GM21576 (cell line): ENCODE measurements around the gene CMKLR1.
A peak's percentile ranks its signal among the peaks of the same experiment; 100 is the strongest.

ENCODE experiments used
- ATAC-seq: cut with Tn5 transposase; IDR thresholded peaks from one replicate; pipeline ENCODE4 v1.9.1; 2021; ENCODE audit warnings: mild to moderate bottlenecking, moderate library complexity; ENCODE audit not compliant: unreplicated experiment

The CMKLR1 gene

DNA sequence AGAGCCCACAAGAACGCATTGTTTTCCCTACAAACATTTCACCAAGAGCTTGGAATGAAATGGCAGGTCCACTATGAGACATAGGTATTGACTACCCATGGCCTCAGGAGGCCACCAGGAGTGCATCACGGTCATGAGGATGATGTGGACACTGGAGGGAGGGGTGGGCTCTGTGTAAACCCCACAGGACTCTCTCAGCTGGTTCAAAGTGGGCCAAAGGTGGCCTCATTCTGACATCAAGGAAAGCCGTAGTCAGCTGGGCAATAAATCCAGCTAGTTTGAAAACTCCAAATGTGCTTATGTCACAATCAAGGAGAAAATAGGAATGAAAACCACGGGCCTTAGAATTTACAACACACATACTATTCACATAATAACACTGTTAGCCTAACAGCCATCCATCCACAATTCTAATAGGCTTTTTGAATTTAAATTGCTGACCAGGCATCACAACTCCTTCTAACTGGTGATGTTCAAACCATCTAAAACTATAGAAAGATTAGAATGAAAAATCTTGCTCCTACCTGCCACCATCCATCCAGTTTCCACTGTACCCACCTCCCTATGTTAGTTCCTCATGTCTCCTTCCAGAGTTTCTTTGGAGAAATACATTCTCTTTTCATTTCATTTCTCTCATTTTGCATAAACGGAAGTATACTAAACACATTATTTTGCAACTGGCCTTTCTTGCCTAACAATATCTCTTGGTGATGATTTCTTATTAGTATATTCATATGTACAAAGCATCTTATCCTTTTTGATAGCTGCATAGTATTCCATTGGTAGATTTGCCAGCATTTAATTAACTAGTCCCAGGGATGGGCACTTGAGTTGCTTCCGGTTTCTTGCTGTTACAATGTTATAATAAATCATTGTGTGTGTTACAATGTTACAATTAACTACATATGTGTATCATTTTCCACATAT is 21.5 kb downstream of the CMKLR1 start:
- no peak for ATAC-seq

DNA sequence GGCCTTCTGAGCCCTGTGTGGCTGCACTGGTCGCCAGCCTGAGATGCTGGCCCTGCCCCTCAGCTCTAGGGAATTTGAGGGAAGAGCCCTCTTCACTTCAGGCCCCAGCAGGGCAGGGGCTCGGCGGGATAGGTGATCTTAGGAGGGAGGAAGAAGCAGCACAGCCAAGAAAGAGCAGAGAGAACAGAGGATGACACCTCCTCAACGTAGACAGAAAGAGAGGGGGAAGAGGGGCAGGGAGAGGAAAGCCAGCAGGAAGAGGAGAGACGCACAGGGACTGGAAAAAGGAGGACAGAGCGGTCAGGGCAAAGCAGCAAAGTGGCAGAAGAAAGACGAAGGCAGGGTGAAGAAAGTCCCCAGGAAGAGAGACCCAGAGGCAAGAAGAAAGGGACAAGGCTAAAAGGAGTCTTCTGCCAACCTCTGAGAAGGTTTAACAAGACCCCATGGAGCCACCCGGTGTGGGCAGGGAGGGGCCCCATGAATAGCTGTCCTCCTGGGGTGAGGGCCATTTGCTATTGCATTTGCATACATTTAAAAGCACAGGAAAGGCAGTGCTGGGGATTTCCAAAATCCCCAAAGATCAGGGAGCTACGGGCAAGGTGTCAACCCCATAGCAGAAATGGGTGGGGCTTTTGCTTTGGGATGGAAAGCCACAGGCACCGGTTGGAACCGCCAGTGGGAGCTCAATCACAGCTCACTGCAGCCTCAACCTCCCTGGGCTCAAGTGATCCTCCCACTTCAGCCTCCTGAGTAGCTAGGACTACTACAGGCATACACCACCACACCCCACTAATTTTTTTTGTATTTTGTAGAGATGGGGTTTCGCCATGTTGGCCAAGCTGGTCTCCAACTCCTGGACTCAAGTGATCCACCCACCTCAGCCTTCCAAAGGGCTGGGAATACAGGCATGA is 22.7 kb downstream of the CMKLR1 start:
- no peak for ATAC-seq

DNA sequence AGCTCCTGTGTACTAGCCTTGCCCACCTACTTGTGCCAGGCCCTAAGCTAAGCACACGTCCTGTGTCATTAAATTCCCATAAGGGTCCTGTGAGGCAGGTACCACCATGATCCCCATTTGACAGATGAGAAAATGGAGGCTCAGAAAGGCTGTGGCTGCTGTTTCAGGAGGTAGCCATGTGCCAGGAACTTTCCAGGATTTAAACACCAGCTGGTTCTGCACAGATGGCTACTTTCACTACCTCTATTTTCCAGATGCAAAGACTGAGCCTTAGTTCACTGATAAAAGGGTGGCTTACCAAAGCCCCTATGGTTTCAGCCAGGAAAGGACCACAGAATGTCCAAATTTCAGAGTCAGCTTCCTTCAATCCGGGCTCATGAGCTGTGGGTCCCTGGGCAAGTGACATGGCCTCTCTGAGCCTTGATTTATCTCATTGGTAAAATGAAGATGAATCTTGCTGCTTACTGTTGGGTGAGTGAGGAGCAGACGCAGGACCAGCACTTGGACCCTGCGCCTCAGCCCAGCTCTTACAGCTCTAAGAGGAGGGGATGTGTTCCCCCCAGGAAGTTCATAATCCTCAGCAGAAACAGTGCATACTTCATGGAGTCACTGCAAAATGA is 23.5 kb downstream of the CMKLR1 start:
- ATAC-seq, result no peak

DNA sequence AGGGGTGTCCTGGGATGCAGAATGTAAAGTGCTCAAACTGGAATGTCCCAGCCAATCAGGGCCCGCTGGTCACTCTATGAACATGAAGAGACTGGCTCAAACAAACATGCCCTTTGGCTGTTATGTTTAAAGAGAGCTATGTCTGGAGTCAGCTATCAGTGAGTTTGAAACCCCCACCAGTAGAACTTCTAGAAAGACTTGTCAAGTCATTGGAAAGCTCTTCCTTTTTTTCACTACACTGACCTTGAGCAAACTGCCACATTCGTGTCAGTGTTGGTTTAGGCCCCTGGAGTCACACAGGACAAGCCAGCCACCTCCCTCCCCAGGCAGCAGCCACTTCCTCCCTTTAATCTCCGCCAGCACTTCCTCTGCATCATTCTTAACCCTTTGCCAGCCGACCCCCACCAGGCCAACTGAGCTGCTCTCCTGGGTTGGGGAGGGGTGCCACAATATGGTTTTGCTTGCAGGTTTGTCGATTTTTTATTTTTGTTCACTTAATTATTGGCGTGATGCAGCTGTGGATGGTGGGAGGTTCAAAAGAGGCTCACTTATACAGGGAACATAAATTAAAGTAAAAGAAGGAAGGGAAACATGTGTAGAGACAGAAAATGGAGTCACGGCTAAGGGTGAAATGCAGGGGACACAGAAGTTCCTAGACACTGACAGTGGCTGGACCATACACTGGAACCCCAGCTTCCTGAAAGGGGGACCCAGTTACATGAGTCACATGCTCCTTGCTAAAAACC is 25.3 kb downstream of the CMKLR1 start:
- no peak for ATAC-seq

DNA sequence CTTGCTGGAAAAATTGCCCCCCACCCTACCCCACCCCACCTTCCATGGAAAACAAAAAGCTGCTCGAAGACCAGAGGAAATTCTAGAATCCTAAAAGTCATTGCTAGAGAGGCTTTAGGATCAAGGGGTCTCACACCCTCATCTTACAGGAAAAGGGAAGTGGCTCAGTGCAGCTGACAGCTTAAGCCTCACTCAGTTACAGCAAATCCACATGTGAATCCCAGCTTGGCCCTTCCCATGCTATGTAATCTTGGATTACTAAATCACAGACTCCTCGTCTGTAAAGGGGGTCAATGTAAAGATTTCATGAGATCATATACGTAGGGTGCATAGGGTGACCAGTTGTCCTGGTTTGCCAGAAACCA is 25.9 kb downstream of the CMKLR1 start:
- no peak for ATAC-seq

DNA sequence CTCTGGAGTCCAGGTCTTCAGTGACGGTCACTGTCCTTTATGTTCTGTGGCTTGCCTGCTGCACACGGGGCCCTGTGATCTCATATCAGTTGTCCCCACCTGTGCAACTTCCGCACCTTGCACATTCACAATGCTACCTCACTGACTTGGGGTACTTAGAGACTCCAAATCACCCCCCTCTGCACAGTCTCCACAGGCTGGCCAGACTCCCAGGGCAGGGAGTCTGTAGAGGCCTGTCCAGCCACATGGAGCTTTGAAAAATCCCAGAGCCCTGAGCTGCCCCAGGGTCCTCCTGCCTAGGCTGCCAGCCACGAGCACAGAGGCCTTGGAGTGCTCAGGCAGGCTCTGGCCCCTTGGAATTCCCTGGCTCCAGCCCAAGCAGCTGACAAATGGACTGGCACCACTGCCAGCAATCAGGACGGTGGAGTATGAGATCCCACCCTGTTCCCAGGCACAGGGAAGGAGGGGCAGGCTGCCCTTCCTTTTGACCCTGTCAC is 26.4 kb downstream of the CMKLR1 start:
- no peak for ATAC-seq

DNA sequence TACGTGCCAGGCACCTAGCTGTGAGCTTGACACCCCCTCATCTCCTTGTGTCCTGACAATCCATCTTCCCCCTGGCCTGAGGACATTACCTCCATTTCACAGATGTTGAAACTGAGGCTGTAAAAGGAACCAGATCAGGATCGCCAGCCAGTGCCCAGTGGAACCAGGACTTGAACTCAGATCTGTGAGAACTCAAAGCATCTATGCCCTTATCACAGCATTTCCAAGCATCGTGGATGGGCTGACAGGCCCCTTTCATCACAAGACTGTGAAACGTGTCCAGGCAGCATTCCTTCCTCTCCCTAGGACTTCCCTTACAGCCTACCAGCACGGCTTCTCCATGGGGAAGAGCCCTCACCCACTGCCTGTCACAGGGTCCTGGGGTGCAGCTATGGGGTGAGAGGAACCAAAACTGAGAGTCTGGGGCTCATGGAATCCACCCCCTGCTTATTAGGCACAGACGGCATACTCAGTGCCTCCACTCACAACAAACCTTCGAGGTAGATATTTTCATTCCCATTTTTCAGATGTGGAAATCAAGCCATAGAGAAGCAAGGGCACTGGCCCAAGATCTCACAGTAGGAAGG is 26.9 kb downstream of the CMKLR1 start:
- ATAC-seq, result no peak

DNA sequence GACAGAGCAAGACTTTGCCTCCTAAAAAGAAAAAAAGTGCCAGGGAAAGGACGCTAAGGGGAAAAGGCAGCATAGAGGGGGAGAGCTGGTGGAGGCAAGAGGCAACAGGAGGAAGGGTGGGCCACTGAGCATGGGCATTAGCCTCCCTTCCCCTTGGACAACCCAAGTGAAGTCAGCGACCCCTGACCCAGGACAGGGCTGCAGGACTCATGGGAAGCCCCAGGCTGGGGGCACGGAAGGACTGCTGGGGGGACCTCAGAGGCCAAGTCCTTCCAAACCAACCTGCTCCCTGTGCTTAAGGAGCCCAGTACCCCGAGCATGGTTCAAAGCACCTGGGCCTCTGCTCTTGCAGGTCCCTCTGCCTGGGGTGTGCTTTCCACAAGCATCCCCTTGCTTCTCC is 27.5 kb downstream of the CMKLR1 start:
- no peak for ATAC-seq

DNA sequence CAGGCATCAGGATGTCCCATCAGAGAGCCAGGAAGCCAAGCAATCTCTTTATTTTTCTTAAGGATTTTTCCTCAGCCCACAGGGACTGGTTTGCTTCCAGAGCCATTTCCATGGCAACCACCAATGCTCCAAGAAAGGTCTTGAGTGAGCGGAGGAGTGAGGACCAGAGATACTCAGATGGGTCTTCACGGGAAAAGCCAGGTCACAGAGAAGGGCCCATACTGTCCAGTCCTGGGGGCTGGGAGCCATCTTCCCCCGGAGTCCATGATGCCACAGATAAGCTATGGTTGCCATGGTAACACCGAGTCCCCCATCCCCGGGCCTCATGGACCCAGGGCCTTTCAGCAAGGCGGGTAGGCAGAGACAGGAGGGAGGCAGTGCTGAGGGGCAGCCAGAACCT is 28.6 kb downstream of the CMKLR1 start:
- no peak for ATAC-seq

DNA sequence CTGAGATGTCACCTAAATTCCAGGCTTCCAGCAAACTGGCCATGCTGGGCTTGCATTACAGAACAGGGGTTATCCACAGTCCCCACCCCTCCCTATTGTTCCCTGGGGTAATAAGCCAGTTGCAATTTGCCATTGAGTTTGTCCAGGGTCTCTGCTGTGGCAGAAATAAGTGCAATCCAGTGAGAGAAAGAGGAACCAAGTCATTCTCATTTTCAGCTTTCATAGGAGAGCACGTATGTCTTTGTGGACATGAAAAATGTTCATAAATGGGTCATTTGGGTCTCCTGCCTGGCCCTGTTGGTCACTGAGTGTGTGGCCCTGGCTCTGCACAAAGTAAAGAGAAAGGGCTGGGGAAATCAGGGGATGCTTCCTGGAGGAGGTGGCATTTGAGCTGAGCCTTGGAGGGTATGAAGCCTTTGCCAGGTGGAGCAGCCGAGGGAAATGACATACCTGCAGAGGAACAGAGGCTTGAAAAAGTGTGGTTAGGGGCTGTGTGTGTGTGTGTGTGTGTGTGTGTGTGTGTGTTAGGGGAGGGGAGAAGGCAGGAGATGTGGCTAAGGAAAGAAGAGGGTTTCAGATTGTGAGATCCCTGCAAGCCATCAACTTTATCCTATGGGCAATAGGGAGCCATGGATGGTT is 29.3 kb downstream of the CMKLR1 start:
- ATAC-seq, result peak; percentile 48

DNA sequence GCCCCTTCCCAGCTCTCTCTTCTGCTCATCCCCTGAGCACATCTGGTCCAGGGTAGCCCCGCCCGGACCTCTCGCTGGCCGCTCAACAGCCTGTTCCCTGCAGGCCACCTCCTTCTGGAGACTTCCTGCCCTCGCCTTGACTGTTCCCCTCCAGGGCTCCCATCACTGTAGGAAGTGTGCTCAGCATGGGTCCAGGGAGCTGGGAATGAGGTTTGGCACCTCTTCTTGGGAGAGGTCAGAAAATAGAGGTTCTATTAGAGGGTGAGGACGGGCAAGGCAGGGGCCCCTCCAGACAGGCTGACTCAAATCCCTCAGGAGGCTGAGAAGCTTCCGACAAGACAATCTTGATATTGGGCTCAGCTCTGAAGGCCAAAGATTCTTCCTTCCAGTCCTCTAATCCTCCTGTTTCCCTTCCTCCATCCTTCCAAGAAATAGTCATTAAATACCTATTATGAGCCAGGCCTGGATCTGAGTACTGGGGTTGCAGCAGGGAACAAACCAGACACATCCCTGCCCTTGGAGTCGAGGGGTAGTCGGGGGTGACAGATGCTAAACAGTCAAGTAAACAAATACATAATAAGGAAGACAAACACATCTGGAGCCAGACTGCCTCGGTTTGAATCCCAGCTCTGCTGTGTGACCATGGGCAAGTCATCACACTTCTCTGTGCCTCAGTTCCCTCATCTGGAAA is 30.6 kb downstream of the CMKLR1 start:
- ATAC-seq, result no peak

DNA sequence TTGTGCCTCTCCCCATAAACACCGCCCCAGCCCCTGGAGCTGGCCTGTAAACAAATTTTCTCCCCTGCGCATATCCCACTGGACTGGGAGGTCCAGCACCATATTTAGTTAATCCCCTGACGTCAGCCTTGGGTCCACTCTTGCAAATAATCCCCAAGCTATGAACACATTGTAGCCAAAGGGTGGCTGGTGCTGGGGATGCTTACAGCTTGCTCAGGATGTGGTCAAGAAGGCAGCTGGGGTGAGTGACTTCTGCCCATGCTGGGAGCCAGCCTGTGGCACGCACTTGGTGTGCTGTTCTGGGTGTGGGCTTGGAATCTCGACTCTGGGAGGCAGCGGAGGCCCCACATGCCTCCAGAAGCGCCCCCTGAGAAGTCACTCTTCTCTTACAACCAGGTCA is 32.1 kb downstream of the CMKLR1 start:
- no peak for ATAC-seq

DNA sequence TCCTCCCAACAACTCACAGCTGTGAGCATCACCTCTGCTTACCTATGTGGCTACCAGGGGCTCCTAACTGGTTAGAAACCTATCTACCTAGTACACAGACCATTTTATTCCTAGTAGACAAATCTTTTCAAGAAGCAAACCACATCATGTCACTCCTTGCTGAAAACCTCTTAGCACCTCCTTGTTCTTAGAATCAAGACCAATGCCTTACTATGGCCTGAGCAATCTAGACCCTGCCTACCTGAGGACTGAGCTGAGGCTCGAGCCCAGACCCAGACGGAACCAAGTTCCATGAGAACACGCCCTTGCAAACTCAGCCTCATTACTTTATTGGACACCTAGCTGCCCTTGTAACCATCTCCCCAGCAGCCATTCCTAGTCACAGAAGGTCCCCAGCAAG is 32.6 kb downstream of the CMKLR1 start:
- no peak for ATAC-seq

DNA sequence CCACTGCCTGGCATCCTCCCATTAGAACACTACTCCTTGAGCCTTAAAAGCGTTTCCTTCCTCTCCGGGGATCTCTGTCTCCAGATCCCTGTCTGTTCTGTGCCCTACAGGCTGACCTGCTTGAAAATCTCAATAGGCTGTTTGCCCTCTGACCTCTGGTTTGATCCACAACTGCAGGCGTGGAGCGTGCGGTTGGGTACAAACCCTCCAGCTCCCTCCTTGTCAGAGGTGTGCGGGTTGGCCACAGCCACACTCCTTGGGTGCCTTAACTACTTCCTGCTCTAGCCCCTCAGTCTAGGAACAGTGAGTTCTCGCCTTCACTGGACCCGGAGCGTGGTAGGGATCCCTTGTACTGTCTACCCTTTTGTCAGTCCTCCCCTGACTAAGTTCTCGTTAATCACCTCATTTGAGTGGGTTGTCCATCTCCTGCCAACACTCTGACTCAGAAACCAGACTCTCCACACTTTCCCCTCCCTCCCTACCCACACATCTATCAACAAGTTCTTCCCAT is 33.1 kb downstream of the CMKLR1 start:
- no peak for ATAC-seq

DNA sequence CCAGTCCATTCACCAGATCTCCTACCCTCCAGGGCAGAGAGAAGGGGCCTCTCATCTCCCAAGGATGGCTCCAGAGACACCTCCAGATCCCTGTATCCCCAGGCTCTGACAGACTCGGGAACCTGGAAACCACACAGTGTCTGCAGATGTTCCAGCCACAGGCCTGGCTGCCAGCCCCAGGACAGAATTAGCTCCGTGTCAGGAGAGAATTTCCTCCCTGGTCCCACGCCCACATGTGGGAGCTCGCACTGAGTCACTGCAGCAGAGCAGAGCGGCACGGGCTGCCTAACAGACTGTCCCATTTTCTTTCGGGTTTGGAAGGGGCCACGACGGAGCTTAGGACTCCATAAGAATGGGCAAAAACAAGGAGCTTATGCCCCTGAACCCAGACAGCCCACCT is 33.6 kb downstream of the CMKLR1 start:
- no peak for ATAC-seq

DNA sequence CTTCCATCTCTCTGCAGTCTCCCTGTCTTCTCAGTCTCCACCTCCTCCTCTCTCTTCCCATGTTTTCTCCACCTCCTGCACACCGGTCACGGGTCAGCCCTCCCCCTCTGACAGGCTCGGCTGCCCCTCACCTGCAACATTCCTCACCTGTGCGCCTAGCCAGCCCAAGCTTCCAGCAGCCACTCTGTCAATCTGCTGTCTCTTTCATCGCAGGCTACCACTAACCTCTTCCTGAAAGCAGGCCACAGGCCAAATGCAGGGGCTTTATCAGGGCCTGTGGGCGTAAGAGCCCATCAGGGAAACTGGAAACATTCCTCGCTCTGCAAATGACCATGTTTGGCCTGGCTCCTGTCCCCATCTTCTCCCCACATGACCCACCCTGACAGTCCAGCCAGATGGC is 34.5 kb downstream of the CMKLR1 start:
- ATAC-seq, result no peak

DNA sequence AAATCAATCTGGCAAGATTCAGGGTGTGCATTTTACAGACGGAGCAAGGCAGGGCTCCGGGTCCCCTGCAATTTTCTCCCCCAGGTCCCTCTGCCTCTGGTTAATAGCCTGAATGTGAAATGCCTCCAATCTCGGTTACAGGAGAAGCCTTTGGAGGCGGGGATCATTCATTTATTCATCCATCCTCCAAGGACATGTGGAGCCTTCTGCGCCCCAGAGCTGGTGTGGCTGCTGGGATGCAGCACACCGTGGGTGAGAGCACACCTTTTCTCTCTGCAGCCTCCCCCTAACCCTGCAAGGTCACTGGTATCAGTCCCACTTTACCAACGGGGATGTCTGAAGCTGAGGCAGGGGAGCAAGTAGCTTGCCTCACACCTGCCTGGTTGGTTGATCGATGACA is 35.4 kb downstream of the CMKLR1 start:
- ATAC-seq, result no peak

DNA sequence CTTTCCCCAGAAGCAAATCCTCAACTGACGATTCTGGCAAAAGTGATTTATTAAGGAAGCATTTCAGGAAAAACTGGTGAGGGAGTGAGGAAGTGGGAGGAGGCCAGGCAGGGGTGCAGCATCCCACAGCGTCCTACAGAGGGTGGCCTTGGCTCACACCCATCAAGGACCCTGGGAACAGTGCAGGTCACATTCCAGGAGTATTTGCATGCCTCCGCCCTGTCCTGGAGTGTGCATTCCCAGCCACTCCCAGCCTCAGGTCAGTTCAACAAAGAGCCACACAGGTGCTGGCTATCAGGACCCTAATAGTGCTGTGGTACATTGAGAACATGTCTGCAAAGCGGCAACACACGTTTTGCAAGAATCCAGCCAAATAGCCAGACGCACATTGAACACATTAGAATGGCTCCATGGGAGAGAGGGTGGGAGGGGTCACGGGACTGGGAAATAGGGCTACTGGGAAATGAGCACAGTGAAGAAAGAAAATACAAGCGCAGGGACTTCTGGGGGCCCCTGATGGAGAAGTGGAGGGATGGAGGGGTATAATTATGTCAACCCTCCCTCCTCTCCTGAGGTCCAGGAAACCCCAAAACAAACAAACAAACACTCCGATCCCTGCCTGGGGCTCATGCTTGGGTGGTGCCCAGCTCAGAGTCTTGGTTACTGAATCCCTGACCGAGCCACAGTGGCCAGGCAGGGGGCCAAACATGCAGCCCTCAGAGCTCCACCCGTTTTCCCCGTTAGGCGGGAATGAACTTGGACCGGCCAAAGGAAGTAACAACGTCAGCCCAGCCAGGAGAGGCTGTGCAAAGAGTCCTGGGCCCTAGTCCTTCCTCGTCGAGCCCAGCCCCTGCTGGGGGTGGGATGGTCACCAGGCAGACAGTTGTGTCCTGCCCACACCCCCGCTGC is 36.5 kb downstream of the CMKLR1 start:
- no peak for ATAC-seq
